Liver (tissue), 3 donors: Measurements from ENCODE around the gene RETSAT.

ENCODE experiments used
- EGR1 ChIP-seq, 2 donors: IDR thresholded peaks; 2 replicates each; pipeline ENCODE4 v1.6.1; 2016 to 2018; ENCODE audit warnings: antibody characterized with exemption in 2 of 2, low read depth in 2 of 2
- FOXA1 ChIP-seq: IDR thresholded peaks from 2 replicates; pipeline ENCODE4 v1.6.1; 2016; ENCODE audit warnings: antibody characterized with exemption
- GABPA ChIP-seq, 2 donors: IDR thresholded peaks in 1 of 2; conservative IDR thresholded peaks in 1 of 2; 2 replicates each; pipeline ENCODE4 v1.6.1; 2016; ENCODE audit warnings: antibody characterized with exemption in 2 of 2, mild to moderate bottlenecking in 1 of 2, moderate library complexity in 1 of 2
- HNF4A ChIP-seq, 2 donors: conservative IDR thresholded peaks; 2 replicates each; pipeline ENCODE4 v1.6.1; 2016; ENCODE audit warnings: antibody characterized with exemption in 2 of 2, mild to moderate bottlenecking in 2 of 2
- JUND ChIP-seq, 2 donors: IDR thresholded peaks; 2 replicates each; pipeline ENCODE4 v1.6.1; 2016; ENCODE audit warnings: antibody characterized with exemption in 2 of 2
- RAD21 ChIP-seq, 2 donors: IDR thresholded peaks; 2 replicates each; pipeline ENCODE4 v1.6.1; 2016; ENCODE audit warnings: antibody characterized with exemption in 2 of 2, mild to moderate bottlenecking in 2 of 2
- SP1 ChIP-seq: IDR thresholded peaks from 2 replicates; pipeline ENCODE4 v1.6.1; 2018; ENCODE audit warnings: antibody characterized with exemption, mild to moderate bottlenecking
- TAF1 ChIP-seq: conservative IDR thresholded peaks from 2 replicates; pipeline ENCODE4 v1.6.1; 2016; ENCODE audit warnings: antibody characterized with exemption, mild to moderate bottlenecking
- YY1 ChIP-seq: IDR thresholded peaks from 2 replicates; pipeline ENCODE4 v1.6.1; 2016; ENCODE audit warnings: antibody characterized with exemption, mild to moderate bottlenecking
- TF ChIP-seq, protein P1 (sequence below): fragments of 150-350 bp; IDR thresholded peaks from 2 replicates; pipeline ENCODE4 v1.5.1; 2017; ENCODE audit warnings: improper control_type of control experiment, low read depth, low read length; ENCODE audit not compliant: missing input control
- TF ChIP-seq, protein P2 (sequence below): IDR thresholded peaks from 2 replicates; pipeline ENCODE4 v1.6.1; 2016; ENCODE audit warnings: antibody characterized with exemption
- TF ChIP-seq, protein P3 (sequence below): IDR thresholded peaks from 2 replicates; pipeline ENCODE4 v1.6.1; 2016; ENCODE audit warnings: antibody characterized with exemption
- TF ChIP-seq, protein P4 (sequence below): IDR thresholded peaks from 2 replicates; pipeline ENCODE4 v1.6.1; 2016; ENCODE audit warnings: antibody characterized with exemption, mild to moderate bottlenecking
- TF ChIP-seq, protein P5 (sequence below): IDR thresholded peaks from 2 replicates; pipeline ENCODE4 v1.6.1; 2016; ENCODE audit warnings: antibody characterized with exemption
- donor health status: healthy.
- donor health status: healthy.

DNA sequence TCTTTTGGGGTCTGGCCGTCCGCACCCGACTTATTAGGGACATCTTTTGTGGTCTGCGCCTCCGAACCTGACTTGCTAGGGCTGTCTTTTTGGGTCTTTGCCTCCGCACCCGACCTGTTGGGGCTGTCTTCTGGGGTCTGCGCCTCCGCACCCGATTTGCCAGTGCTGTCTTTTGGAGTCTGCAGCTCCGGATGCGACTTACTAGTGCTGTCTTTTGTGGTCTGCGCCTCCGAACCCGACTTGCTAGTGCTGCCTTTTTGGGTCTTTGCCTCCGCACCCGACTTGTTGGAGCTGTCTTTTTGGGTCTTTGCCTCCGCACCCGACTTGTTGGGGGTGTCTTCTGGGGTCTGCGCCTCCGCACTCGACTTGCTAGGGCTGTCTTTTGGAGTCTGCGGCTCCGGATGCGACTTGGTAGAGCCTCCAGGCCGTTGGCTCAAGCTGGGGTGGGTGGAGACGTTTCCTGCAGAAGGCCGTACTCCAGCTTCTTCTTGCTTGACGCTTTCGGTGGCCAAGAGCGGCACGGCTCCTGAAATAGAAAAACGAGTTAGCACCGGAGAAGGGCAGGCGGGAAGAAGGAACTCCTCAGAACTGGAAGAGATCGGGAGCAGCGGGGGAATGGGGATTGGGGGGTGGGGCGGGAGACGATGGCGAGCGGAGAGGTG, 27.0 kb downstream of the RETSAT start:
- TF ChIP-seq, protein P1, sequence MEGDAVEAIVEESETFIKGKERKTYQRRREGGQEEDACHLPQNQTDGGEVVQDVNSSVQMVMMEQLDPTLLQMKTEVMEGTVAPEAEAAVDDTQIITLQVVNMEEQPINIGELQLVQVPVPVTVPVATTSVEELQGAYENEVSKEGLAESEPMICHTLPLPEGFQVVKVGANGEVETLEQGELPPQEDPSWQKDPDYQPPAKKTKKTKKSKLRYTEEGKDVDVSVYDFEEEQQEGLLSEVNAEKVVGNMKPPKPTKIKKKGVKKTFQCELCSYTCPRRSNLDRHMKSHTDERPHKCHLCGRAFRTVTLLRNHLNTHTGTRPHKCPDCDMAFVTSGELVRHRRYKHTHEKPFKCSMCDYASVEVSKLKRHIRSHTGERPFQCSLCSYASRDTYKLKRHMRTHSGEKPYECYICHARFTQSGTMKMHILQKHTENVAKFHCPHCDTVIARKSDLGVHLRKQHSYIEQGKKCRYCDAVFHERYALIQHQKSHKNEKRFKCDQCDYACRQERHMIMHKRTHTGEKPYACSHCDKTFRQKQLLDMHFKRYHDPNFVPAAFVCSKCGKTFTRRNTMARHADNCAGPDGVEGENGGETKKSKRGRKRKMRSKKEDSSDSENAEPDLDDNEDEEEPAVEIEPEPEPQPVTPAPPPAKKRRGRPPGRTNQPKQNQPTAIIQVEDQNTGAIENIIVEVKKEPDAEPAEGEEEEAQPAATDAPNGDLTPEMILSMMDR: no peak
- TF ChIP-seq RAD21 (IDR thresholded peaks at IDR 0.05) (no peak), JUND (IDR thresholded peaks at IDR 0.05) (no peak), FOXA1 (no peak), GABPA (IDR thresholded peaks at IDR 0.05 in 1 of 2, conservative IDR thresholded peaks at IDR 0.05 in 1 of 2) (no peak), SP1 (no peak), YY1 (no peak), TAF1 (no peak), EGR1 (IDR thresholded peaks at IDR 0.05; ENCODE audit: low read depth in 2 of 2) (no peak), HNF4A (conservative IDR thresholded peaks at IDR 0.05) (no peak)
- TF ChIP-seq, protein P2, sequence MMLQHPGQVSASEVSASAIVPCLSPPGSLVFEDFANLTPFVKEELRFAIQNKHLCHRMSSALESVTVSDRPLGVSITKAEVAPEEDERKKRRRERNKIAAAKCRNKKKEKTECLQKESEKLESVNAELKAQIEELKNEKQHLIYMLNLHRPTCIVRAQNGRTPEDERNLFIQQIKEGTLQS: no peak
- TF ChIP-seq, protein P3, sequence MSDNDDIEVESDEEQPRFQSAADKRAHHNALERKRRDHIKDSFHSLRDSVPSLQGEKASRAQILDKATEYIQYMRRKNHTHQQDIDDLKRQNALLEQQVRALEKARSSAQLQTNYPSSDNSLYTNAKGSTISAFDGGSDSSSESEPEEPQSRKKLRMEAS: no peak
- TF ChIP-seq, protein P4, sequence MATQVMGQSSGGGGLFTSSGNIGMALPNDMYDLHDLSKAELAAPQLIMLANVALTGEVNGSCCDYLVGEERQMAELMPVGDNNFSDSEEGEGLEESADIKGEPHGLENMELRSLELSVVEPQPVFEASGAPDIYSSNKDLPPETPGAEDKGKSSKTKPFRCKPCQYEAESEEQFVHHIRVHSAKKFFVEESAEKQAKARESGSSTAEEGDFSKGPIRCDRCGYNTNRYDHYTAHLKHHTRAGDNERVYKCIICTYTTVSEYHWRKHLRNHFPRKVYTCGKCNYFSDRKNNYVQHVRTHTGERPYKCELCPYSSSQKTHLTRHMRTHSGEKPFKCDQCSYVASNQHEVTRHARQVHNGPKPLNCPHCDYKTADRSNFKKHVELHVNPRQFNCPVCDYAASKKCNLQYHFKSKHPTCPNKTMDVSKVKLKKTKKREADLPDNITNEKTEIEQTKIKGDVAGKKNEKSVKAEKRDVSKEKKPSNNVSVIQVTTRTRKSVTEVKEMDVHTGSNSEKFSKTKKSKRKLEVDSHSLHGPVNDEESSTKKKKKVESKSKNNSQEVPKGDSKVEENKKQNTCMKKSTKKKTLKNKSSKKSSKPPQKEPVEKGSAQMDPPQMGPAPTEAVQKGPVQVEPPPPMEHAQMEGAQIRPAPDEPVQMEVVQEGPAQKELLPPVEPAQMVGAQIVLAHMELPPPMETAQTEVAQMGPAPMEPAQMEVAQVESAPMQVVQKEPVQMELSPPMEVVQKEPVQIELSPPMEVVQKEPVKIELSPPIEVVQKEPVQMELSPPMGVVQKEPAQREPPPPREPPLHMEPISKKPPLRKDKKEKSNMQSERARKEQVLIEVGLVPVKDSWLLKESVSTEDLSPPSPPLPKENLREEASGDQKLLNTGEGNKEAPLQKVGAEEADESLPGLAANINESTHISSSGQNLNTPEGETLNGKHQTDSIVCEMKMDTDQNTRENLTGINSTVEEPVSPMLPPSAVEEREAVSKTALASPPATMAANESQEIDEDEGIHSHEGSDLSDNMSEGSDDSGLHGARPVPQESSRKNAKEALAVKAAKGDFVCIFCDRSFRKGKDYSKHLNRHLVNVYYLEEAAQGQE: no peak
- TF ChIP-seq, protein P5, sequence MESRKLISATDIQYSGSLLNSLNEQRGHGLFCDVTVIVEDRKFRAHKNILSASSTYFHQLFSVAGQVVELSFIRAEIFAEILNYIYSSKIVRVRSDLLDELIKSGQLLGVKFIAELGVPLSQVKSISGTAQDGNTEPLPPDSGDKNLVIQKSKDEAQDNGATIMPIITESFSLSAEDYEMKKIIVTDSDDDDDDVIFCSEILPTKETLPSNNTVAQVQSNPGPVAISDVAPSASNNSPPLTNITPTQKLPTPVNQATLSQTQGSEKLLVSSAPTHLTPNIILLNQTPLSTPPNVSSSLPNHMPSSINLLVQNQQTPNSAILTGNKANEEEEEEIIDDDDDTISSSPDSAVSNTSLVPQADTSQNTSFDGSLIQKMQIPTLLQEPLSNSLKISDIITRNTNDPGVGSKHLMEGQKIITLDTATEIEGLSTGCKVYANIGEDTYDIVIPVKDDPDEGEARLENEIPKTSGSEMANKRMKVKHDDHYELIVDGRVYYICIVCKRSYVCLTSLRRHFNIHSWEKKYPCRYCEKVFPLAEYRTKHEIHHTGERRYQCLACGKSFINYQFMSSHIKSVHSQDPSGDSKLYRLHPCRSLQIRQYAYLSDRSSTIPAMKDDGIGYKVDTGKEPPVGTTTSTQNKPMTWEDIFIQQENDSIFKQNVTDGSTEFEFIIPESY: no peak
